HG02678 (cell line): ENCODE results near the gene PIGT.
"Not testable (repeated sequence)": the region's sequence is repeated elsewhere in the genome, so short reads cannot be mapped to it uniquely, and the experiment has no call there.

Experiments
- ATAC-seq: cut with Tn5 transposase; IDR thresholded peaks from one replicate; pipeline ENCODE4 v1.9.1; 2021; ENCODE audit warnings: mild to moderate bottlenecking, moderate library complexity; ENCODE audit not compliant: unreplicated experiment

Gene PIGT

GRCh38 chr20:45462711-45463509, 47.0 kb downstream of the PIGT start:
- ATAC-seq = peak; percentile 59

- ATAC-seq = no peak
Observed at GRCh38 chr20:45463709-45464108, 47.8 kb downstream of the PIGT start.

- ATAC-seq = no peak
Observed at GRCh38 chr20:45465491-45466266, 49.7 kb downstream of the PIGT start.

GRCh38 chr20:45467172-45467571, 51.2 kb downstream of the PIGT start:
- no peak for ATAC-seq

- ATAC-seq = no peak
Observed at GRCh38 chr20:45467861-45468260, 51.9 kb downstream of the PIGT start.

GRCh38 chr20:45469336-45470261, 53.7 kb downstream of the PIGT start, which contains the start of gene WFDC2:
Gene WFDC2, plus strand, starts transcription at chr20:45469753. Its CDS starts 29 bp downstream, at chr20:45469782.
- ATAC-seq = no peak

- peak; percentile 65 for ATAC-seq
Observed at GRCh38 chr20:45470262-45470931, 54.5 kb downstream of the PIGT start.

GRCh38 chr20:45470937-45471336, 55.0 kb downstream of the PIGT start:
- peak; percentile 34 for ATAC-seq

- ATAC-seq = not testable (repeated sequence)
Observed at GRCh38 chr20:45472286-45472685, 56.3 kb downstream of the PIGT start.
